H9 (cell line): ENCODE data around the gene SLC39A2. TPM values are rescaled to one million over a fixed set of nuclear protein-coding genes. Genes with fewer than 3 reads are reported as not detected.

Experiments
- DNase-seq: peaks from one replicate; pipeline ENCODE4 v3.0.0-alpha.2; 2017
- H2AFZ ChIP-seq: one replicate; pipeline ENCODE4 v1.6.1; 2013; ENCODE audit warnings: mild to moderate bottlenecking, low read length, control low read depth, moderate library complexity
- H2AK5ac ChIP-seq: 2 replicates; pipeline ENCODE4 v1.6.1; 2013; ENCODE audit warnings: low read length, control low read depth, mixed read lengths; ENCODE audit not compliant: insufficient read length
- H2BK120ac ChIP-seq: one replicate; pipeline ENCODE4 v1.6.1; 2013; ENCODE audit warnings: low read depth, mild to moderate bottlenecking, low read length, control low read depth, inconsistent platforms; ENCODE audit not compliant: poor library complexity, severe bottlenecking
- H2BK12ac ChIP-seq: 2 replicates; pipeline ENCODE4 v1.6.1; 2013; ENCODE audit warnings: low read length, control low read depth, mixed read lengths, low read depth; ENCODE audit not compliant: insufficient read length
- H2BK15ac ChIP-seq: 2 replicates; pipeline ENCODE4 v1.6.1; 2013; ENCODE audit warnings: low read depth, low read length, control low read depth
- H2BK20ac ChIP-seq: one replicate; pipeline ENCODE4 v1.6.1; 2013; ENCODE audit warnings: low read depth, mild to moderate bottlenecking, low read length, control low read depth, inconsistent platforms; ENCODE audit not compliant: poor library complexity, severe bottlenecking
- H2BK5ac ChIP-seq: 2 replicates; pipeline ENCODE4 v1.6.1; 2013; ENCODE audit warnings: low read length, control low read depth, mixed read lengths; ENCODE audit not compliant: insufficient read length
- H3K14ac ChIP-seq: 2 replicates; pipeline ENCODE4 v1.6.1; 2013; ENCODE audit warnings: low read length, control low read depth; ENCODE audit not compliant: insufficient read depth
- H3K18ac ChIP-seq: 2 replicates; pipeline ENCODE4 v1.6.1; 2013; ENCODE audit warnings: low read depth, mild to moderate bottlenecking, mixed read lengths, low read length, control low read depth; ENCODE audit not compliant: insufficient read length
- H3K23ac ChIP-seq: 2 replicates; pipeline ENCODE4 v1.6.1; 2013; ENCODE audit warnings: low read length, control low read depth, mixed read lengths, low read depth; ENCODE audit not compliant: insufficient read length
- H3K23me2 ChIP-seq: 2 replicates; pipeline ENCODE4 v1.6.1; 2013; ENCODE audit warnings: low read depth, mild to moderate bottlenecking, mixed read lengths, low read length, control low read depth; ENCODE audit not compliant: insufficient read length, poor library complexity, severe bottlenecking
- H3K27ac ChIP-seq: 2 replicates; pipeline ENCODE4 v1.5.1; 2013; ENCODE audit warnings: low read length, control low read depth, mixed read lengths, low read depth; ENCODE audit not compliant: insufficient read length
- H3K27me3 ChIP-seq: 2 replicates; pipeline ENCODE4 v1.6.1; 2013; ENCODE audit warnings: low read length, control low read depth, inconsistent platforms; ENCODE audit not compliant: insufficient read depth
- H3K4ac ChIP-seq: 2 replicates; pipeline ENCODE4 v1.6.1; 2013; ENCODE audit warnings: low read depth, mild to moderate bottlenecking, control low read depth, inconsistent platforms, low read length, moderate library complexity
- H3K4me1 ChIP-seq: 2 replicates; pipeline ENCODE4 v1.6.1; 2013; ENCODE audit warnings: low read length, control low read depth, inconsistent platforms; ENCODE audit not compliant: insufficient read depth
- H3K4me2 ChIP-seq: 2 replicates; pipeline ENCODE4 v1.6.1; 2013; ENCODE audit warnings: low read length, control low read depth, mixed read lengths; ENCODE audit not compliant: insufficient read length, insufficient read depth
- H3K56ac ChIP-seq: 2 replicates; pipeline ENCODE4 v1.6.1; 2013; ENCODE audit warnings: low read depth, mild to moderate bottlenecking, mixed read lengths, low read length, control low read depth; ENCODE audit not compliant: insufficient read length
- H3K79me1 ChIP-seq: 2 replicates; pipeline ENCODE4 v1.6.1; 2013; ENCODE audit warnings: low read depth, mild to moderate bottlenecking, moderate library complexity, low read length, control low read depth, inconsistent platforms; ENCODE audit not compliant: insufficient read depth, poor library complexity, severe bottlenecking
- H3K79me2 ChIP-seq: 2 replicates; pipeline ENCODE4 v1.6.1; 2013; ENCODE audit warnings: low read length, control low read depth, inconsistent platforms; ENCODE audit not compliant: insufficient read depth
- H3K9ac ChIP-seq: 2 replicates; pipeline ENCODE4 v1.6.1; 2013; ENCODE audit warnings: low read length, control low read depth, mixed read lengths; ENCODE audit not compliant: insufficient read length; ENCODE audit errors: extremely low read depth
- H3K9me3 ChIP-seq: one replicate; pipeline ENCODE4 v1.6.1; 2013; ENCODE audit warnings: low read depth, low read length, inconsistent platforms; ENCODE audit not compliant: control insufficient read depth
- H3T11ph ChIP-seq: one replicate; pipeline ENCODE4 v1.6.1; 2013; ENCODE audit warnings: mild to moderate bottlenecking, low read length, control low read depth, inconsistent platforms
- H4K20me1 ChIP-seq: one replicate; pipeline ENCODE4 v1.6.1; 2013; ENCODE audit not compliant: control insufficient read depth, insufficient read length, insufficient read depth
- H4K5ac ChIP-seq: 2 replicates; pipeline ENCODE4 v1.6.1; 2013; ENCODE audit warnings: low read depth, mild to moderate bottlenecking, mixed read lengths, low read length, control low read depth; ENCODE audit not compliant: insufficient read length
- H4K8ac ChIP-seq: replicated peaks from 2 replicates; pipeline ENCODE4 v1.6.1; 2013; ENCODE audit warnings: low read length, control low read depth, mixed read lengths, low read depth; ENCODE audit not compliant: insufficient read length
- H4K91ac ChIP-seq: 2 replicates; pipeline ENCODE4 v1.6.1; 2013; ENCODE audit warnings: low read depth, mild to moderate bottlenecking, moderate library complexity, mixed read lengths, low read length, control low read depth; ENCODE audit not compliant: insufficient read length
- H3K27ac Mint-ChIP-seq, 3 experiments: 2 replicates in 2 of 3; 3 replicates in 1 of 3; pipeline ENCODE4 v1.8.0; 2020 to 2021; ENCODE audit warnings: mixed read lengths in 3 of 3, mild to moderate bottlenecking in 1 of 3, moderate library complexity in 1 of 3
- H3K27me3 Mint-ChIP-seq: 2 replicates; pipeline ENCODE4 v1.8.0; 2021; ENCODE audit warnings: low read depth, mild to moderate bottlenecking, moderate library complexity, mixed read lengths
- H3K36me3 Mint-ChIP-seq, 3 experiments: 2 replicates in 2 of 3; 3 replicates in 1 of 3; pipeline ENCODE4 v1.8.0; 2020 to 2021; ENCODE audit warnings: low read depth in 3 of 3, mixed read lengths in 3 of 3; ENCODE audit not compliant: insufficient read depth in 1 of 3
- H3K4me1 Mint-ChIP-seq, 2 experiments: 2 replicates each; pipeline ENCODE4 v1.8.0; 2020; ENCODE audit warnings: mixed read lengths in 2 of 2
- H3K4me3 Mint-ChIP-seq, 2 experiments: 2 replicates in 1 of 2; 3 replicates in 1 of 2; pipeline ENCODE4 v1.8.0; 2020 to 2021; ENCODE audit warnings: mild to moderate bottlenecking in 2 of 2, mixed read lengths in 2 of 2, moderate library complexity in 1 of 2
- H3K9me3 Mint-ChIP-seq, 2 experiments: 2 replicates in 1 of 2; 3 replicates in 1 of 2; pipeline ENCODE4 v1.8.0; 2020; ENCODE audit warnings: mild to moderate bottlenecking in 2 of 2, mixed read lengths in 2 of 2, moderate library complexity in 1 of 2
- WGBS: extraction: QIAGEN DNeasy Blood & Tissue Kit; methylation state at CpG from one replicate; pipeline ENCODE4 v1.1.7; 2013; ENCODE audit warnings: missing lambda C conversion rate, low lambda C conversion rate, mixed read lengths; ENCODE audit not compliant: insufficient read length; ENCODE audit errors: extremely low coverage; 5-methylcytosine and 5-hydroxymethylcytosine counted together
- total RNA-seq: library from RNA; stranded (reverse); gene quantifications from 2 replicates; pipeline ENCODE4 v1.2.1, GENCODE V29; 2021
- TF ChIP-seq, protein P1 (sequence below): fragments of 200-600 bp; sonication (generic); conservative IDR thresholded peaks from 3 replicates; pipeline ENCODE4 v1.8.0; 2021; ENCODE audit warnings: antibody characterized with exemption, mild to moderate bottlenecking

Gene SLC39A2
- total RNA-seq, 1 experiment from 2014 or later: not detected

DNA sequence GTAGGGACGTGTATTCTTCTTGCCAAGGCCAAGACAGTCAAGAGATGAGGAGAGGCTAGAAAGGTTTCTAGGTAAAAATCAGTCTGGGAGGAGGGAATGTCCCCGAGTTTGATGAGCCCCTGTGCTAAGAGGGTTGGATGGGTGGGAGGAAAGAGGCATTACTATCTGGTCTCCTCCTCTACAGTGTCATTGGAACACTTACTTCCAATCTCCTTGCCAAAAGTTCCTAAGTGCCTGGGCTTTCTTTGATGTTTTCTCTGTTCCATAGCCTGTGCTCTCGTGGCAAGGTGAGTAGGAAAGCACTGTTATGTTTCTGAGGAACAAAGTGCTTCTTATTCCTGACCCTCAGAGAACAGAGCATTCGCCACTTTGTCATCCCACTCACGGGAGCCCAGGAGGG, 35.6 kb downstream of the SLC39A2 start, which contains the start of gene RNASE13:
TSS of gene RNASE13 (minus strand) at position 101 of the 400 bp plus-strand sequence. CDS start 519 bp downstream, outside the sequence.
- H3K79me1 ChIP-seq: no peaks in the 10 kb centered on the region
- no peak within 1 kb of the TSS for H3K9ac ChIP-seq
- Mint-ChIP-seq H3K4me1 (peaks cover 15 to 16% of the 10 kb centered on the region in 2 experiments), H3K27me3 (peaks cover 50% of the 10 kb centered on the region), H3K36me3 (no peaks in the 10 kb centered on the region), H3K9me3 (no peaks in the 10 kb centered on the region), H3K27ac (no peak within 1 kb of the TSS), H3K4me3 (no peak within 1 kb of the TSS)
- no peak within 1 kb of the TSS for H3K14ac ChIP-seq
- H3K4ac ChIP-seq: no peak within 1 kb of the TSS
- H3K23me2 ChIP-seq: no peaks in the 10 kb centered on the region
- no peak within 1 kb of the TSS for H3K4me2 ChIP-seq
- H3K23ac ChIP-seq: no peak within 1 kb of the TSS
- no peak within 1 kb of the TSS for H4K8ac ChIP-seq
- no peak within 1 kb of the TSS for H3K18ac ChIP-seq
- H2BK12ac ChIP-seq: no peak within 1 kb of the TSS
- DNase-seq: no peak
- no peak within 1 kb of the TSS for H4K5ac ChIP-seq
- H2BK15ac ChIP-seq: no peak within 1 kb of the TSS
- no peaks in the 10 kb centered on the region for H3K27me3 ChIP-seq
- H3K79me2 ChIP-seq: no peaks in the 10 kb centered on the region
- H3T11ph ChIP-seq: no peak within 1 kb of the TSS
- H2AK5ac ChIP-seq: no peak within 1 kb of the TSS
- H2BK20ac ChIP-seq: no peak within 1 kb of the TSS
- no peak within 1 kb of the TSS for H2AFZ ChIP-seq
- no CpG with 5 or more reads among the region's 5 CpGs for WGBS
- no peak within 1 kb of the TSS for H4K91ac ChIP-seq
- TF ChIP-seq, protein P1, sequence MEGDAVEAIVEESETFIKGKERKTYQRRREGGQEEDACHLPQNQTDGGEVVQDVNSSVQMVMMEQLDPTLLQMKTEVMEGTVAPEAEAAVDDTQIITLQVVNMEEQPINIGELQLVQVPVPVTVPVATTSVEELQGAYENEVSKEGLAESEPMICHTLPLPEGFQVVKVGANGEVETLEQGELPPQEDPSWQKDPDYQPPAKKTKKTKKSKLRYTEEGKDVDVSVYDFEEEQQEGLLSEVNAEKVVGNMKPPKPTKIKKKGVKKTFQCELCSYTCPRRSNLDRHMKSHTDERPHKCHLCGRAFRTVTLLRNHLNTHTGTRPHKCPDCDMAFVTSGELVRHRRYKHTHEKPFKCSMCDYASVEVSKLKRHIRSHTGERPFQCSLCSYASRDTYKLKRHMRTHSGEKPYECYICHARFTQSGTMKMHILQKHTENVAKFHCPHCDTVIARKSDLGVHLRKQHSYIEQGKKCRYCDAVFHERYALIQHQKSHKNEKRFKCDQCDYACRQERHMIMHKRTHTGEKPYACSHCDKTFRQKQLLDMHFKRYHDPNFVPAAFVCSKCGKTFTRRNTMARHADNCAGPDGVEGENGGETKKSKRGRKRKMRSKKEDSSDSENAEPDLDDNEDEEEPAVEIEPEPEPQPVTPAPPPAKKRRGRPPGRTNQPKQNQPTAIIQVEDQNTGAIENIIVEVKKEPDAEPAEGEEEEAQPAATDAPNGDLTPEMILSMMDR: no peak
- no peak within 1 kb of the TSS for H3K27ac ChIP-seq
- H4K20me1 ChIP-seq: no peaks in the 10 kb centered on the region
- H3K4me1 ChIP-seq: peaks cover 5% of the 10 kb centered on the region
- H2BK5ac ChIP-seq: no peak within 1 kb of the TSS
- no peak within 1 kb of the TSS for H2BK120ac ChIP-seq
- H3K56ac ChIP-seq: no peak within 1 kb of the TSS
- no peaks in the 10 kb centered on the region for H3K9me3 ChIP-seq
